DMS153 (cell line): ENCODE results near the gene USP47.

Experiments used
- DNase-seq: peaks from one replicate; lab custom pipeline; 2025; lab: John Stamatoyannopoulos, UW

The USP47 gene

DNA sequence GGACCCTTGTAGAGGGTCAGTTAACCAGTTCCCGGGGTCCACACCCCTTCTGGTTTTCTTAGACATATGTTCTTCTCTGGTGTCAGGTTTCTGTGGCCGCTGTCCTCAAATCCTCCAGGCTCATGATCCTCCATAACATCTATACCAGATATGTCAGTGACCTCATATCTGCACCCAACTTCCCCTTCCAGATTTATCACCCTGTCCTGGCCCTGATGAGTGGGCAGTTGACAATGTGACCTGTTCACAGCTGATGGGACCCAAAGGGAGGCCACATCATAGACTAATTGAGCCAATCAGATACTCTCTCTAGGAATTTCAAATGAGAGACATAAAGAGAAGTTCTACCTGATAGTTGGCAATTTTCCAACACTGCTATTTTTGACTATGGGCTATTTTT, 161.6 kb downstream of the USP47 start:
- no peak for DNase-seq

GRCh38 chr11:12003815-12004214, 162.0 kb downstream of the USP47 start:
- DNase-seq: no peak

DNA sequence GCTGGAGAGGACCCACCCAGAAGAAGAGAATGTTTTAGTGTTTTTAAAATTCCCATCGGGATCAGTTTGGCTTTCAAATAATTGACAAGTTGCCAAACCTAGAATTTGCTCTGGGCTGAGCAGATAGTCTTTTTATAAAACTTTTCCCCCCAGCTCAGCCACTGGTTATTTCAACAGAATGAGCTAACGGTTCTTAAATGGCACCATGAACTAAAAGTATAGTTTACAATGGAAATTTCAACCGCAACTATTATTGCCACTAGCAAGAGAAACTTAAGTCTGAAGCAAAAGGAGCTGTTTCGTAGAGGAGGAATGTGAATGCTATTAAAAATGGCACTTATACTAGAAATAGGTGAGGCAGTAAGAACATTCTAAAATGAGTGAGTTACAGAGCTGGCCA, 163.3 kb downstream of the USP47 start:
- DNase-seq: no peak

- DNase-seq: no peak
Measured at GRCh38 chr11:12005476-12005875, 163.7 kb downstream of the USP47 start.

GRCh38 chr11:12006552-12007229, 164.9 kb downstream of the USP47 start:
- DNase-seq: no peak

DNA sequence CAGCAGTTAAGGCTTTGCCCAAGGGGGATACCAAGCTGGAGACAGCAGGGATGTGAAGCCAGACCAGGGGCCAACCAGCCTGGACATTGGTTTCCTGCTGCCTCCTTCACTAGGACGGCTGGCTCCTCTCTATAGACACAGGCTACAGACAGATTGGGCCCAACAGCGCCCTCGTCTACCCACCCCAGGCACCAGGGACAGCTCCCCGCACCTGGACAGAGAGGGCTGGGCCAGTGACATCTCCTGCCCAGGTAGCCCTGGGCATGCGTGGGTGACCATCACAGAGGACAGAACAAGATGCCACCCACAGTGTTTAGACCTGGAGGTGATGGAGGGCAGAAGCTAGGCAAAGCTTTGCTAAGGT, 165.4 kb downstream of the USP47 start:
- no peak for DNase-seq

DNA sequence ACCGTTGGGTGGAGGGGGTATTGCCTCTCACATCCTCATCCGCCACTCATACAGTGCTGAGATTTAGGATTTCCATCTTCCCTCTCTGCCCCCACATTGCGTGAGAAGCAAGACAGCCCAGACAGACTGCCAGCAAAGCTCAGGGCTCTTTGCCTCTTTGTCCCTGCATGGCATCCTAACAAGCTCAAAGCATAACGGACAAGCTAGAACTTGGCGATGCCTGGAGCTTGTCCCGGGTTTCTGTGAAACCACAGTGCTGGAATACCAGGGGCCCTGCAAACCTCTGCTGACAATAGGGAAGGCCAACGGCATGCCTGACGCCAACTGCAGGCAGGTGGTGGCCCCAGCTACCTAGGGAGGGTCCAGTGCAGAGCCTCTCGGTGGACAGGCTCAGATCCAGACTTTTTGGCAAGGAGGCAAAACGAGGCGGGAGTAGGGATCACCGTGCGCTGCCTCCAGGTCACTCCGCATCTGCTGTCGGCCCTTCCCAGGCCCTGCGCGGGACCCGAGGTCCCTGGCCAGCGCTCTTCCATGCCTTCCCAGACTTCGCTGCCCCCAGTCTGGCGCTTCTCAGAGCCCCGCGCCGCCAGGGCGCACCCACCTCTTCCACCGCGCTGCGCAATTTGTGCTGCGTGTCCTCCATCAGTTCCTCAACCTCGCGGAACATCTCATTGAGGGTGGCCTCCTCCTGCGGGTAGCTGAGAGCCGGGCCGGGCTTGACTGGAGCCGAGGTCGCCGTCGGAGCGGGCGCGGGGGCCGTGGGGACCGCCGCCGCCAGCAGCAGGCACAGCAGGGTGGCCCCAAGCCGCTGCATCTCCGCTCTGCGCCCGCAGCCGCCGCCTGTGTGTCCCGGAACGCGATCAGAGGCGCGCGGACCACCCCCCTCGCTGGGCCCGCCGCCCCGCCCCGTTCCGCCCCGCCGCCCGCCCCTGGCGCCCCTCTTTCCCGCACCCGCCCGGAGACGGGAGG, 166.3 kb downstream of the USP47 start, which contains the start of gene DKK3:
DKK3 (minus strand) TSS at position 858 of the 969 bp plus-strand sequence; CDS start at position 814, 44 bp downstream.
- no peak for DNase-seq
